Left forelimb (tissue), 1 donor: ENCODE data around the gene PLCB4.

ENCODE experiments used
- DNase-seq: peaks from one replicate; pipeline ENCODE4 v3.0.0-alpha.2; 2018; ENCODE audit warnings: low spot score

PLCB4 gene

GRCh38 chr20:9520086-9520485 is 451.2 kb downstream of the PLCB4 start:
- no peak for DNase-seq

GRCh38 chr20:9523636-9524035 is 454.7 kb downstream of the PLCB4 start:
- no peak for DNase-seq
